Measurements from ENCODE around the gene SLIT3.

SLIT3 gene

DNA sequence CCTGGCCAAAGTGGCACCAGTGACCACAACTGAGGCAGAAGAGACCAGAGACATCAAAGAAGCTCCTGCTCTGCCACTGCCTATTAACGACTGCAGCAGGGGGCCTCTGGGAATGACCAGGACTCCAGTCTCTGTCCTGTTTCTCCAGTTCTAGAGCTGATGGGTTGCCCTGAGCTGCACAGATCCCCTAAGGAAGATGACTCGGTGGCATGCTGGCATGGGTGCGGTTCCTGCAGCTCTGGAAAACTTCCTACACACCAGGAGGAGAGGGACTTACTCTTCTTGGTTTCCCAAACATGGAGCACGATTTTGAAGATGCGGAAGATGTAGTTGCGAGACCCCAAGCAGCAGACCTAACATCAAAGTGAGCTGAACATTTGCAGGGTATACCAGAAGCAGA is 2.7 kb downstream of the SLIT3 start:
- no peak for DNase-seq

DNA sequence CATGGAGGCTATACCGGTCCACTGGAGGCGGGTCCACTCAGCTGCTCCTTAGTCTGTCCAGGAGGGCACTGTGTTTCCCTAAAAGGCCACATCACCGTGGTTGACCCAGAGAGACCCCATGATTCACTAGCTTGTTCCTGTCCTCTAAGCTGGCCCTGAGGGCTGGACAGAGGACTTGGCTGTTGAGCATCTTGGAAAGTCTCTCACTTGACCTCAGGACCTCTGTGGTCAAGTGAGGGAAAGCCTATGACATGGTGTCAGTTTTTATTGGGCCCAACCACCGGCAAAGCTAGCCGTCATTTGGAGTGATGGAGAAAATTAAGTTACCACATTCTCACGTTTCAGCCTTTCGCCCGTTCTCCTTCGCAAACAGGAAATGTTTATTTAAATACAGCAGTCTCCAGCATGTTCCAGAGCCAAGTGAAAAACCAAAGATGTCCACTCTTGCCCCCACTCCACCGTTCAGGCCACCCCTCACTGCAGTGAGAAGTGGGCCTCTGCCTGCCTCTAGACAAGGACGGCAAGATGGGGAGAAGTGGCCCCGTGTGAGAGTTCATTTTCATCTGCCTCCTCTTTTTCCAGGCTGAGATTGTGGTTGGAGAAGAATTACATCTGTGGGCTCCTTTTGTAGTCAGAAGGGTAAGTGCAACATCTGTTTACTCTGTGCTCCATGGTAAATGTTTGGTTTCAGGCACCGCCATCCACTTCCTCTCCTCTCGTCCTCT is 4.4 kb downstream of the SLIT3 start:
- DNase-seq: no peak

DNA sequence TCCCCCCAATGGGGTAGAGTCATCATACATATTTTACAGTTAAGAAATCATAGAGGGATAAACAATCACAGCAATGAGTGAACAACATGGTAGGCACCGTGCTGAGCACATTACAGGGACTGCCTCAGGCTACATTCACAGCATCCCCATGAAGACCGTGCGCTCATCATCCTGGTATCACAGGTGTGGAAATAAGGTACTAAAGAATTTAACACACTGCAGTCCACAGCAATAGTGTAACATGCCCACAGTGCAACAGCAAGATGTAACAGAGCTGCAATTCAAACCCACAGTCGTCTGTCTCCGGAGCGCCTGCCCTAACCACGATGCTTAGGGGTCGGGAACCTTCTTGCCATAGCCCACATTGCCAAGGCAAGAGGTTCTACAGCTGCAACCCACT is 5.6 kb downstream of the SLIT3 start:
- no peak for DNase-seq

DNA sequence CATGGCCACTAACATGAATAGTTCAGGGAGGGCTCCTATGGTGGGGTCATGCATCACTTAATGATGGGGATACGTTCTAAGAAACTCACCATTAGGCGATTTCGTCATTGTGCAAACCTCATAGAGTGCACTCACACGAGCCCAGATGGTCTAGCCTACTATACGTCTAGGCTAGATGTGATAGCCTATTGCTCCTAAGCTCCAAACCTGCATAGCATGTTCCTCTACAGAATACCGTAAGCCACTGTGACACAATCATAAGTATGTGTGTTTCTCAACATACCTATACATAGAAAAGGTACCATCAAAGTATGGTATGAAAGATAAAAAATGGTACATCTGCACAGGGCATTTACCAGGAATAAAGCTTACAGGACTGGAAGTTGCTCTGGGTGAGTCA is 6.3 kb downstream of the SLIT3 start:
- DNase-seq: no peak

DNA sequence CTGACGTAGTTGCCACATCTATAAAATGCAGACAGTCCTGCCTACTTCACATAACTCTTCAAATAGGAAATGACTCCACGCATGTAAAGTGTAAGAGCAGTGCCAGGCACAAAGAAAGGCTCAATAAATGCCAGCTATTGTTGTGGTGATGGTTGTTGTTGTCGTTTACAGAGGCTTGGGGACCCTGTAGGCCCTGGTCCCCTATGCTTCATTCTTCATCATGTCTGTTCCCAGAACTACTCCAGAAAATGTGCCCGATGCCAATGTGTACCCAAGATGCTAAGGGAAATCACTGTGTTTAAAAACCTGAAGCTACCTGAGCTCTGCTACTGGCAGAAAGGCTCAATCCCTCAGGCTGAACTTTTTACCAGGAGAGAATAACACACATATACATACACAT is 9.1 kb downstream of the SLIT3 start:
- DNase-seq: no peak

DNA sequence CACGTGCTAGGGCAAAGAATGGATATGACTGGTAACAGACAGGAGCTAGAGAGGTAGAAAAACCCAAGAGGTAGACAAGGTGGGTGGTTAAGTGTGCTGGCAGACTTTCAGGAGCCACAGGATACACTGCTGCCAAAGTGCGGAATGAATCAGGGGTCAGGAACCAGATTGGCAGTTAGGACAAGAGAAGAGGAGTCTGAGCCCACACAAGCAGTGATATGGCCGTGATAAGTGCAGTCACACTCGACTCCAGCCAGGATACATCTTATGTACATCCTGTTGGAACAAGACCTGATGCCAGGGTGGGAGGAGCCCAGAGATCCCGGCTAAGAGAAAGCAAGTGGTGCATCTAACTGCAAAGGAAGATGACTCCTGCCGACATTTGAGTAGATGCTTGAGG is 10.0 kb downstream of the SLIT3 start:
- DNase-seq: no peak

DNA sequence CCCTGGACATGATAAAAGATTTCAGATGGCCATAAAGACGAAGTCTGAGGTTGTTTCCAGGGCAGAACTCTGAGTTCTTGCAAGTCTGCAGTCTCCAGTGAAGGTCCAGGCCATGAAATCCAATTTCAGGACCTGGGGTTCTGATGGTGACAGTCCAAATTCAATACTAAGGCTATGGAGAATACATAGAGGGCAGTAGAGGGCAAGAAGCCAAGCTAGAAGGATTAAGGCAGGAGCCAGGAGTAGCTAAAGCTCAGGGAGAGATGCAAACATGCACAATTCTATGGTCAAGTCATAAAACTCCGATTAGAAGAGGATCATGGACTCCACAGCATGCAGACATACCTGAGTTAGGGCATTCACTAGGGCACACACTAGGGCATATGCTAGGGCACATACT is 11.4 kb downstream of the SLIT3 start:
- no peak for DNase-seq

DNA sequence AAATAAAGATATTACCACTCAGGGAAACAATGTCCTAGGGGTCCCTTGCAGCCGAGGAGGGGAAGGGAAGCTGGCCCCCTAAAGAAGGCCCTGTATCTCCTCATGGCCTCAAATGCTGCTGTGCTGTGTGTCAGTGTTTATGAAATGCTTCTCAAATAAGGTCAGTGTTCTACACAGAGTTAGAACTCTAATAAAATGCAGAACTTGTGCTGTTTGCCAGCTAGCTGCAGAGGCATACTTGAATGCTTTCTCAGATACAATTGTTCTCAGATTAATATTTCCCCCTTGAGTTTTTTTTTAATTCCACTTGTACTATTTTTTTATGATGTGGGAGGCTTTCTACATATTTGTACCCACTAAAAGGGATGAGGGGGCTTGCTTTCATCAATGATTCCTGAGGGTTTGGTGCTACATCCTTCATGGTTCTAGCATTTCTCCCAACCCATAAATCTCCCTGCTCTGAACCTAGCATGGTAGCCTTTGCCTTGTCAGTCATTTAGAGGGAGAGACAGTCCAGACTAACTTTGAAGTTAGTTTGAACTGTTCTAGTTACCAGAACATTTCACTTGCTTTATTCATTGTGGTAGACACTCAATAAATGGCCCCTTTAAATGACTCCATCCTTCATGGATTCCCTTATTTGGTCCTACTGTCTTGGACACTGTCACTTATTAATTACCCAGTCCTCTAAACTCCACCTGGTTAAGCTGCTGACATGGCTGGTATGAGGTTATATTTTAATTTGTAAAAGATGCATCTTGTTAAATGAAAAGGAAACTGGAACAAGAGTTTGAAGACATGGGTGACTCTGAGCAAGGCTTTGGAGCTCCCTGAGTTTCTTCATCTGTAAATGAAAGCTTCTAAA is 12.6 kb downstream of the SLIT3 start:
- DNase-seq: no peak

DNA sequence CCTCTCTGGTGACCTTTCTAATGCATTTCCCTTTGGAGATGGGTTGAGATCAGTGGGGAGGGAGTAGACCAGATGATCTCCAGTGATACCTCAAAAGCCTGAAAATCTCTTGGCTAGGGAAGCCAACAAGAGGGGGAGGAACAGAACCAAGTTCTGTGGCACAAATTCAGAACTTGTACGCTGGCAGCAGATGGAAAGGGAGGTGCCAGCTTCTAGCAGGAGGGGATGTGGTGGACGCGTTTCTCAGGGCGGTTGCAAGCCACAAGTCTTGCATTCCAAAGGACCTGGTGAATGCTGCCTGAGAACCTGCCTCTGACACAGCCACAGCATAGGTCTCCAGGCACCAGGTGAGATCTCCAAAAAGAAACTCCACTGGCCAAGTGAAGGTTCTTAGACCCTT is 13.4 kb downstream of the SLIT3 start:
- DNase-seq: no peak

DNA sequence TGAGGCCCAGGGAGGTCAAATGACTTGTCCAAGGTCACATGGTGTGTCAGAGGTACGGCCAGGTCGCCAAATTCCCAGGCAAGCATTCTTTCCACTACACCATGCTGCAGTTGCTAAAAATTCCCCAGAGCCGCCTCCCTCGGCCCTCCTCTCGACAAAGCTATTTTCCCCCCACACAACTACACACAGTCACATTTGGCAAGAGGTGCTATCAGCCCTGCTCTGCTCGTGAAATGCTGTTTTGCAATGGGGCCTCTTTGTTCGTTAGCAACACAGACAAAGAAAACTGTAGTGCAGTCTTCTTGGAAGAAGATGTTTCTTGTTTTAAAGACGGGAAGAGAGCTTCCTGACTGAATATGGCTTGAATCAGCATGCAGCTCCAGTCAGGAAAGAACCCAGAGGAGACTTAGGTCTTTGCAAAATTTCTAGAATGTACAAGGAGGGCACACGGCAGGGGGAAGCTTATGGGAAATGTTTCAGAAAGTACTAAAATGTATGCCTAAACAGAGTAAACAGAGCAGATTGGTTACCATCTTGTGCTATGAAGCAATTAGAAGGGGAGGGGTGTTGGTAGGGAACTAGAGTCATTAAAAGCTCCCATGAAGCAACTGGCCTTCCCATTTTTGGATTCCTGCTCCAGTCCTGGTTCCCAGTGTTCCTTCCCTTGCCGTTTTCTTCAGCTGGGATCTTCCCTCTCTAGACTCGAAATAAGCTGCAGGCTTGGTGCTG is 14.2 kb downstream of the SLIT3 start:
- DNase-seq: no peak

DNA sequence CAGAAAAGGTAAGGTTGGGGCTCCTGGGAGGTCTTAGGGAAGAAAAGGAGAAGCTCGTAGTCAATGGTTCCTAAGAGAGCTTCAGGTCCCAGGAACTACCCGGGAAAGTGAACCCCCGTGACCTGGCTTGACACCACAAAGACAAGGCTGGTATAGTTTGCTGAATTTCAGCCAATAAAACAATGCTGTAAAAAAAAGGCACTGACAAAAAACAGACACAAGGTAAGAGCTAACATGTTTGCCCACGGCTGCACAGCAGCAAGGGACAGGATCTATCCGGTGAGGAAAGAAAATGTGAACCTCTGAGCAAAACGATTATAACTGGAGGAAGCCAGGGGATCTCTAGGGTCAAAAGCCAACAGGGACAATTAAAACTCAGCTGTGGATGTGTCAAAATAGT is 17.1 kb downstream of the SLIT3 start:
- DNase-seq: no peak

DNA sequence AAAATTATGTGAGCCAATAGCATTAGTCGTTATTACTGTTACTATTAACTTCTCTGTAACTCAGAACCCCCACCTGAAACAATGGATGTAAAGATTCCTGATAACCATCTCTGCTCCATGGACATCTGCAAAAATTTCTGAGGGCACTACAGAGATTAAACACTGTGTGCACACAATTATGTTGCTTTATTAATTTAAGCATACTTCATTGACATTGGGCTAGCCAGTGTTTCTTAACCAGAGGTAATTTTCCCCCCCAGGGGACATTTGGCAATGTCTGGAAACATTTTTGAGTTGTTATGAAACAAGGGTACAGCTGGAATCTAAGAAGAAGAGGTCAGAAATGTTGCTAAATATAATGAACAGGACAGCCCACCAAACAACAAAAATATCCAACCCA is 19.3 kb downstream of the SLIT3 start:
- no peak for DNase-seq

DNA sequence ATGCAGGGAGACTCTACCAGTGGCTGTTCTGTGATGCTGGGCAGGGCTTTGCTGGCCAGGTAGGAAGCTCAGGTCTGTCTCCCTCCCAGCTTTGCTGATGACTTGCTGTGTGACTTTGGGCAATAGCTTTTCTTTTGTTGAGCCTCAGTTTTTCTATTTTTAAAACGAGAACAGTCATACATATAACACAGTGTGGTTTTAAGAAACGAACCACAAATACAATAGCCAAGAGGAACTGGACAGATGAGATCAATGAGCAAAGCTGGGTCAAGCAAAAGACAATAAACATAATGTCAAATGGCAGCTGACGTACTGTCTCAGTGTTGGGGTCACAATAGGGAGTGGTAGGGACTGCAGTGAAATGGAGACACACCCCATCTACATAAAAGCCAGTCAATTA is 20.2 kb downstream of the SLIT3 start:
- no peak for DNase-seq

DNA sequence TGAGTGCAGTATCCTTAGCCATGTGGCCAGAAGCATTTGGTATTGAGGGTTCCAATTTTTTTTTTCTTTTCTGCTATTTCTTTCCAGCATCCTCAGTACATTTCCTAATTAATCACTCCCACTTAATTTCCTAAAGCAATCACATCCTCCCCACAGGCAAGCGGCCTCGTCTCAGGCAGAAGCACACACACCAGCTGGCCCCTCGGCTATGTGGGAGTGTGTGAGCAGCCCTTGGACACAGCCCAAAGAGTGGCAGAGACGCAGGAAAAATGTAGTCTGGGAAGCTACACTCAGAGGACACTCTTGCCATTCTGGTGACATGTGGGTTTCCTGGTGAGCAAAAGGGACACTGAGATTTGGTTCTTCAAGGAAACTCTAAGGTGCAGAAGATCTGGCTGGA is 20.7 kb downstream of the SLIT3 start:
- DNase-seq: no peak

DNA sequence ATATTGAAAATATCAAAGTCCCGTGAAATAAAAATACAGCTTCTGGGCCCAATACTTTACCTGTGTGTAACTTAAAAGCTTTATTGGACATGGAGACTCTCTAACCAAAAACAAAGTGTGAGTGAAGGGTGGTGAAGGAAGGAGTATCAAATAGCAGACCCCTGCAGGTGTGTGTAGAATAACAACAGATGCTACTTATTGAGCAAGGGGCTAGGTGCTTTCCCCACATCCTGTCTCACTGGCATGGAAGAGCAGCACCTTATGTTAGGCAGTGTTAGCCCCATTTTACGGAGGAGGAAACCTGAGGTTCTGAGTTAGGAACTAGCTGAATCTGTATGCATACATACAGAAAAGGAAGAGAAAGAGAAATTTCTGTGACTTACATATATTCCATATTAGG is 21.8 kb downstream of the SLIT3 start:
- no peak for DNase-seq

DNA sequence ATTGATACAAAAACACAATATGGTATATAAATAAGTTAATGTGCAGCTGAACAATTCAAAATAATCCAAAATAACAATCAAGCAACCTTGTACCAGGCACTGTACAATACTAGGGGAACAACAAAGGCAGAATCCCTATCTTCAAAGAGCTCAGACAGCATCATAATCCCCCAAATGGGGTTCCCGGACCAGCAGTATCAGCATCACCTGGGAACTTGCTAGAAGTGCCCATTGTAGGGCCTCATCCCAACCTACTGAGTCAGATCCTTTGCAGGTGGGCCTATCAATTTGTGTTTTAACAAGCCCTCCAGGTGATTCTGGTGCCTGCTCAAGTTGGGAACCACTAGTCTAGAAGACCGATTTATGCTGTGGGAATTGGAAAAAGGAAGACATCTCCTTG is 27.1 kb downstream of the SLIT3 start:
- no peak for DNase-seq

DNA sequence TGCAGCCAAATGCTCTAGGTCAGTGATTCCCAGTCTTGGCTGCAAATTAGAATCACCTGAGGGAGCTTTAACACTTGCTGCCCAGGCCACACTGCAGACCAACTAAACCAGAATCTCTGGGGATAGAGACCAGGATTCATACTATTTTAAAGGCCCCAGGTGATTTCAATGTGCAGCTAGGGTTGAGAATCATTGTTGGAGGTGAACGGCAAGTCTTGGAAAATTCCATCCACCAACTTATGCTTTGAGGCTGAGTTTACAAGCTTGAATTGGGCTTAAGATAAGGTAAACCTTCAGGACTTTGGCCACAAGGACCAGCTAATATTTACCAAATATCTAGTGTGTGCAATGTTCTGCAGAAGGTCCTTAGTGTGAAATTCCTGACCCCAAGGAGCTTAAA is 27.5 kb downstream of the SLIT3 start:
- DNase-seq: no peak

DNA sequence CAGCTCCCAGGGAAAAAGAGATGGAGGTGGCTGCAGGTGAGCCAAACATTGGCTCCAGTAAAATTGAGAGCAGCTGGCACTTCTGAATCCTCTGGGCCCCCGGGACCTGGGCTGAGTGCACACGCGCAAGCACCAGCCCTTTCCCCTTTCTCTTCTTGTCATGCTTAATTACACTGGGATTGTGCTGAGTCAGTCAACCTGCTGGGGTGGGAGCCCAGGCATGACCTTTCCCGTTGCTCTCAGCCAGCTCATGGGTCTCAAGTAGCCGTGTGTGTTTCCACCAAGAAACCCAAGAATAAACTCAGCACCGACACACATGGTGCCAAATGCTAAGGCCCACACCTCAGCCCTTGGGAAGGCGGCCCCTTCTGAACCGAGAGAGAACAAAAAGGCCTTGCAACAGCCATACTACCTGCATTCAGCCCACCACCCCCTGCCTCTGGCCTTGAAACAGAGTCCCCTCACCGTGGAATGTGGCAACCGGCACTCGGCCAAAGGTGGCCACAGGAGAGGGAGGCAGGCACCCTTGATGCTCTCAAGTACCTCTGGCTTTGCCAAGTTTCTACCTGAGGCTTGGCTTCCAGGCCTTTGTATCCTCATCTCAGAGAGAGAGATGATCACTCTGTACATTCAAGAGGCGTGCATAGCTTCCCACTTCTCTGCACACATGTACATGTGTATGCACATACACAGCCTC is 28.1 kb downstream of the SLIT3 start:
- DNase-seq: no peak

DNA sequence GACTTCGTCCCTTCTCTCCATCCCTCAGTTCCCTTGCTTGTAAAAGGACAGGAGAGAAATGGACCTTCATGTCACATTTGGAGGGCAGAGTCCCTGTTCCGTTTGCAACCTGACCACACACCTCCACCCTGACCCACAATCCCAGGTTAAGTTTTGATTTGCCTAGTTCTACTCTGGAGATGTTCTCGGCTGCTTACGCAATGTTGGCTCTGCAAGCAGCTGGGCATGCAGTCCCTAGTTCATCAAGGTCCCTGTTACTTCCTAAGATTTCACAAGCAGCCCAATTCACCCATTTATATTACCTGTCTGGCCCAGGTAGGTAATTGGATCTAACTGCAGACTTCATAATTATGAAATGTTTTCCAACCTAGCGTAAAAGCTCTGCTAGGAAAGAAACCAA is 28.8 kb downstream of the SLIT3 start:
- DNase-seq: no peak

DNA sequence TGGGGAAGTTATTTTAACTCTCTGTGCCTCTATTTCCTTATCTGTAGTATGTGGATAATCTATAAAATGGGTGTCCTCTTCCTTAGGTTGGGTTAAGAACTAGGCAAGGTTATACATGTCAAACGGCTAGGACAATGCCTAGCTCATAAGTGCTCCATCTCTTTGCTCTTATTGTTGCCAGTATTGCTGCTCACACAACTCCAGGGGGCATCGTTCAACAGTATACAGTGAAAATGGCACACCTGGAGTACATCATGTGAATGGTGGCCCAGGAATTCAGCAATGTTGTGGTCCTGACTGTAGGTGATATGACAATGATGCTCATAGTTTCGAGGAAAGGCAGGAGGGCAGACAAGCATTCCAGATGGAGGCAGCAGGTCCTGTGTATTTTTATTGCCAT is 30.1 kb downstream of the SLIT3 start:
- no peak for DNase-seq

DNA sequence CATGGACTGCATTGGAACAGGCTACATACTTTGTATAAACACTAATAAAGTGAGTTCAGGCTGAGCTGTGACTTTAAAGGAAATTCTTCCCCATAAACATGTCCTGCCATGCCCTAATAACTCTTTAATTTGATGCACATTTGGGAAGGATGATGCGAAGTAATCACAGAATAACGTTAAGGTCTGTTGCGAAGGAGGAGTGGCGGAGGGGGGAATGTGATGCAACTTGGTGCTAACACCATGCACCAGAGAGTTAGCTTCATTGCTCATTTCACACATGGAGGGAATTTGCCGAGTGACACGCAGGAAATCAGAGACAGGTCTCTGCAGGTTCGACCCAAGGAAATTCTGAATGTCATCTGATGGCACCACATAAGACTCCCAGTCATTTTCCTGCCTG is 32.9 kb downstream of the SLIT3 start:
- no peak for DNase-seq

DNA sequence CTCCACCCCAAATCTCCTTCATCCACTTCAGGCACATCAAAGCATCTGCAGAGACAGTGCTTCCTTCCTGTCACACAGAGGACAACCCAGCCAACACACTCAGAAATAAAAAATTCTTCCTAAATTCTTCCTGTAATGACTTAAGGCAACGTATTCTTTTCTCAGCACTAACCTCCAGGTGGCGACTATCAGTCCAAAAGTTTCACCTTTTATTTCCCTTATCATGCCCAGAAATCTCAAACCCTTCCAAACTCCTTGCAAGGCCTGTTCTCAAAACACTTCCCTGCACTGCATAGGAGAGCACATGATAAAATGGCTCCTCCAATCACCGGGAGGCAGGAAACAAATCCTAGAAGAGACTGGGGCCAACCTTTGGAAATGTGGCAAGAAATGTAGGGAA is 35.1 kb downstream of the SLIT3 start:
- DNase-seq: no peak

DNA sequence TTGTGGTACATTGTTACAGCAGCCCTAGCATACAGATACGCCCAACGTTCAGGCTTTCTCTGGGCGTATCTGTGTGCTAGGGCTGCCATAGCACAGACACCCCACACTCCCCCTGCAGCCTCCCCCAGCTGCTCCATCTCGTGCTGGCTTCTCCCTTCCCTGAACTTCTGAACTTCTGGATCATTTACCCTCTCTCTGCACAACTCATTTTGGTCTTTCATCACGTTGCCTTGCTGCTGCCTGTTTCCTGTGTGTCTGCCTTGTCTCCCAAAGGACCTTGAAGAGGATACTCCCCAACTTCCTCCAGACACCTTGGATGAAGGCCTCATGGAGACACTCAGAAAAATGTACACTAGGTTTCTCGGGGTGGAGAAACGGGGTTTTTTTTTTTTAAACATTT is 37.3 kb downstream of the SLIT3 start:
- no peak for DNase-seq

All from NCI-H774 (cell line).